ENCODE results near the gene ARHGAP6.

- TF ChIP-seq SUZ12 (IDR thresholded peaks at IDR 0.05; ENCODE audit: extremely low read depth, insufficient read depth, insufficient read length) (no peak), YY1 (IDR thresholded peaks at IDR 0.05; ENCODE audit: insufficient read depth, insufficient read length) (no peak), ZNF274 (IDR thresholded peaks at IDR 0.05; ENCODE audit: low read depth, low read length) (no peak)
These were observed 354.0 kb downstream of the ARHGAP6 start for GRCh38 chrX:11311706-11312105.
